Measurements from ENCODE around the gene AKAP7.
"Not testable (repeated sequence)": the region's sequence is repeated elsewhere in the genome, so short reads cannot be mapped to it uniquely, and the experiment has no call there.

Gene AKAP7

GRCh38 chr6:131135244-131136020 is at the start of gene AKAP7:
TSS of gene AKAP7 (plus strand) at chr6:131135467. CDS start at chr6:131135764, 297 bp downstream.
- DNase-seq: peak; percentile 30

GRCh38 chr6:131090339-131090738 is 44.9 kb upstream of the AKAP7 start:
- DNase-seq: not testable (repeated sequence)

- DNase-seq: not testable (repeated sequence)
These were observed 43.3 kb upstream of the AKAP7 start for GRCh38 chr6:131091944-131092343.

GRCh38 chr6:131093334-131093733 is 41.9 kb upstream of the AKAP7 start:
- no peak for DNase-seq

DNA sequence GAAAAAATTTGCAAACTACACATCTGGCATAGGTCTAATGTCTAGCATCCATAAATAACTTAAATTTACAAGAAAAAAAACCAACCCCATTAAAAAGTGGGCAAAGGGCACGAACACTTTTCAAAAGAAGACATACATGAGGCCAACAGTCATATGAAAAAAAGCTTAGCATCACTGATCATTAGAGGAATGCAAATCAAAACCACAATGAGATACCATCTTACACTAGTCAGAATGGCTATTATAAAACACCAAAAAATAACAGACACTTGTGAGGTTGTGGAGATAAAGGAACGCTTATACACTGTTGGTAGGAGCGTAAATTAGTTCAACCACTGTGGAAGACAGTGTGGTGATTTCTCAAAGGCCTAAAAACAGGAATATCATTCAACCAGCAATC is 38.5 kb upstream of the AKAP7 start:
- no peak for DNase-seq

GRCh38 chr6:131101911-131102680 is 33.2 kb upstream of the AKAP7 start:
- DNase-seq: peak; percentile 66

- no peak for DNase-seq
These were observed 32.0 kb upstream of the AKAP7 start for GRCh38 chr6:131103296-131103695.

DNA sequence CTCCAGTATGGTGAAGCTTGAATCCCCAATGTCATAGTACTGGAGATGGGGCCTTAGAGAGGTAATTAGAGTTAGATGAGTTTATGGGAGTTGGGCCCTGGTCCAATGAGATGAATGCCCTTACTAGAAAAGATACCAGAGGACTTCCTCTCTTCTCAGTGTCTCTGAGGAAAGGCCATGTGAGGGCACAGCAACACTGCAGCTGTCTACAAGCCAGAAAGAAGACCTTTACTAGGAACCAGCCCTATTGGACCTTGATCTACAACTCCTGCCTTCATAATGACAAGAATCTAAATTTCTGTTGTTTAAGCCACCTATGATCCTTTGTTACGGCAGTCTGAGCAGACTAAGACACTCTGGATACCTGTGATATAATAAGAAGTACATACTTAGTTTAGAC is 31.4 kb upstream of the AKAP7 start:
- no peak for DNase-seq

- DNase-seq: peak; percentile 92
These were observed 28.1 kb upstream of the AKAP7 start for GRCh38 chr6:131107151-131107550.

DNA sequence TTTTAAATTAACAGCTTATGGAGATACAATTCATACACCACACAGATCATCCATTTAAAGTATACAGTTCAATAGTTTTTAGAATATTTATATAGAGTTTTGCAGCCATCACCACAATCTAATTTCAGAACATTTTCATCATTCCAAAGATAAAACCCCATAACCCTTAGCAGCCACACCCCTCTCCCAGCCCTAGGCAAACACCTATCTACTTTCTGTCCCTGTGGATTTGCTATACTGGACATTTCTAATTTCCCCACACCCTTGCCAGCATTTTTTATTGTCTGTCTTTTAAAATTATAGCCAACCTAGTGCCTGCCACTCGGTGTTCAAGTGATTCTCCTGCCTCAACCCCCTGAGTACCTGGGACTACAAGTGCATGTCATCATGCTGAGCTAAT is 23.0 kb upstream of the AKAP7 start:
- DNase-seq: no peak

DNA sequence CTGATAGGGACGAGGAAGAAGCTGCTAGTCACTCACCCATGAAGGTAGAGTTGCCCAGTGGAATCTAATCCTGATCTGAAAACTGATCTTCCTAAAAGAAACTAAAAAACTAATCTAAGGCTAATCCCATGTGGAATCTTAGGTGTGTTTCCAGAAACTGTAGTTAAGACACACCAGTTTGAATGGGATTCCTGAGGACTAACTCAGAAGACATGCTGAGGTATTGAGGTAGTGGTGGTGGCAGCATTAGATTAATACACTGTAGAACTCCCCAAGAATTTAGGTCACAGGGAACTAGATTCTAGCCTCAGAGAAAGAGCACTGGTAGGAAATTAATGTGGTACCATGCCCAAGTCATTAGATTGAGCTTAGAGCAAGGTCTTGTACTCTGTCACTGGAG is 19.6 kb upstream of the AKAP7 start:
- DNase-seq: no peak

GRCh38 chr6:131116321-131116720 is 18.9 kb upstream of the AKAP7 start:
- no peak for DNase-seq

- peak; percentile 27 for DNase-seq
These were observed 18.4 kb upstream of the AKAP7 start for GRCh38 chr6:131116755-131117360.

- DNase-seq: no peak
These were observed 17.4 kb upstream of the AKAP7 start for GRCh38 chr6:131117878-131118277.

DNA sequence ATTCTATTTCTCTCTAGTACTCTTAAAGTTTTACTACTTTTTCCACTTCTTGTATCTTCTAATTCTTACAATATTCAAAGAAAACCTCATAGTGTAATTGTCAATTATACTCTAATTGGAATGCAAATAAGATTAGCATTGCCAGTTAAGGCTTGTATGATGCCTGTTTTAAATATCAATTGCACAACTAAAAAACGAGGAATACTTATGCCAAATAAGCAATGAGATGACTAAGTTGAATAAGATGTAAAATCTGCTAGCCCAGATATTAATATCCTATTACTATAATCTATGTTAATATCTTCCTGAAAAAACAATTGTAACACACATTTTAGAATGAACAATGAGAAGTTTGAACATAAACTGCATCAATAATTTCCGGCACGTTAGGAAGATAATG is 13.3 kb upstream of the AKAP7 start:
- no peak for DNase-seq

GRCh38 chr6:131122516-131122915 is 12.8 kb upstream of the AKAP7 start:
- DNase-seq: no peak

DNA sequence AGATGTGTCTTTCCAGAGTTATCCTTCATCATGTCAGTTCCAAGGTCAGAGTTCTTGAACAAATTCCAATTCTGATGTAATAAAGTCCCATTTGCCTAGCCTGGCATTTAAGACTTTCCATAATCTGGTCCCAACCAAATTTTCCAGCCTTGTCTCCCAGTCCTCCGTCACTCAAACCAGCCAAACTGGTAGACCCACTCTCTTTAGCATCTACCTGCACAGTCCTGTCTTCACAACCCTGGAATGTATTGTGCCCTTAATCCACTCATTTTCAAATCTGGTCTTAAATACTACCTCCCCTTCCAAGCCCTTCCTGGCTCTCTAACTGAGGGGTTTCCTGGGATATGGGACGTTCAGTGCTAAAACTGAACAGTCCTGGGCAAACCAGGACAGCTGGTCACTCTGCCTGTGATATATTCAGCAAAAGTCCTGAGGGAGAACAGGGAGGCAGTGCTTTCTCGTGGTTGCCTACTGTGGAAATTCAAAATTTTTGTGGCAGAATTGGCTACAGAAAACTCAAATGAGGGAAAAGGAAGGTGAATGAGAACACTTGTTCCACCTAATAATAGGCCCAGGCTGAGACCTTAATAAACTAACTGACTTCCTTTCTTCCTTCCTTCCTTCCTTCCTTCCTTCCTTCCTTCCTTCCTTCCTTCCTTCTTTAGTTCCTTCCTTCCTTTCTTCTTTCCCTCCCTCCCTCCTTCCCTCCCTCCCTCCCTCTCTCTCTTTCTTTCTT is 10.8 kb upstream of the AKAP7 start:
- DNase-seq: no peak

GRCh38 chr6:131125431-131125830 is 9.8 kb upstream of the AKAP7 start:
- no peak for DNase-seq

- DNase-seq: no peak
These were observed 5.3 kb upstream of the AKAP7 start for GRCh38 chr6:131129689-131130553.

DNA sequence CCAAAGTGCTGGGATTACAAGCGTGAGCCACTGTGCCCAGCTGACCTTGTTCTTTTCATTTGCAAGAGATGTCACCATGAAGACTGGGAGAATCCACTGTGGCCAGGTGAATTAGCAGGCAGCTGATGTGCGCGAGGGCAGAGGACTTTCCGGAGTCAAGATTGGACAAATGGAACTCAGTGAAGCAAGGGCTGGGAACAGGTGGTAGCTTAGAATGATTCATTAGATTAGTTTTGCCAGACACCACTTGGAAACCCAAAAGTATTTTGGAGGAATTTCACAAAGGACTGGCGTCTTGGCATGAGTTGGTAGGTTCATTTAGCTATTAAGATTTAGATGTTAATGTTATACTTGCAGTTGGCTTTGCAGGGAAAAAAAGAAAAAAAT is 4.7 kb upstream of the AKAP7 start:
- no peak for DNase-seq

DNA sequence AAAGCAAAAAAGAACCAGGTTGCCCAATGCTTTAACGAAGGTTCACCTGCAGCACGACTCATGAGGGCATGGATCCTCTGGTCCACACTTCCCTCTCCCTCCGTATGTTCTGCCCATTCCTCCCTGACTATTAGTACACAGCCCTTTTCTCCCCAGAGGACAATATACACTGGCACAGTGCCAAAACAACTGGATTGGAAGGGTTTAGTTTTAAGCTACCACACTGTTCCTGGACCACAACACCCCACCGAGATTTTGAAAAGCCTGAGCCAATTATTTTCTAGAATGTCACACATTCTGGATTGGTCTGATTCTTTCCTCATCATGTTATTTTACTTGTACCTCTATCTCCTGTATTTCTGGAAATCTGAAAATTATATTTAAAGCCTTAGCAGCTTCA is 2.9 kb upstream of the AKAP7 start:
- DNase-seq: no peak

All from NCI-H226 (cell line).